GM19023 (cell line): ENCODE data around the gene WNT10A.

ENCODE experiments used
- ATAC-seq: cut with Tn5 transposase; IDR thresholded peaks from one replicate; pipeline ENCODE4 v1.9.1; 2021; ENCODE audit warnings: mild to moderate bottlenecking, moderate library complexity; ENCODE audit not compliant: unreplicated experiment

The WNT10A gene

DNA sequence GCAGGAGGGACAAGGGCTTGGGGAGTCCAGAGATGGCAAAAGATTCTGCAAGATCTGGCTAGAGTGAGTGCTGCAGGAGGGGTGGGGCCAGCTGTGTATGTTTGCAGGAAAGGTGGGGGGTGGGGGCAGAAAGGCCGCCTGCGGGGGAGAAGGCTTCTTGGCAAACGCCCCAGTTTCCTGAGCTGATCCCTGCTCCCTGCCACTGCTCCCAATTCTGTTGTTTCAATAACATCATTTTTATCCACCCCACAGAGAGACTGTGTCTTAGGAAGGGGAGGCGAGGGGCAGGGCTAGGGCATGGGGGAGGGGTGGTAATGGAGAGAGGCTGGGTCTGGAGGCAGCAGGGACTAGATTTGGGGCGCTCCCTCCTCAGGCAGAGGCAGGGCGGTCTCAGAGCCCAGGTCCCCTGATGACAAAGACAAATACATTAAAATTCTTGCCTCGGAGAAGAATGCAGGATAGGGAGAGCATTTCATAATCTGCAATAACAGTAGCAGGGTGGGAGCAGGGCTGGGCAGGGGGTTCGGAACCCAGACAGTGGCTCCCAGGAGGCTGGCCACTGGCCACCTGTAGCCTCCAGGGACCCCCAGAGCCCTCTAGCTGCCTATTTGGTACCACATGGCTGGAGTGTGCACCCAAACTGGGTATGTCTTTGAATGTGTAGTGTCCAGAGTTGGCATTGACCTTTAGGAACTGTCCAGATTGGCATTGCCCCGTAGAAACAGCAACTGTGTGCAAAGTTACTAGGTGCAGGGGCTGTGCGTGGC, 23.1 kb upstream of the WNT10A start:
- ATAC-seq: no peak

DNA sequence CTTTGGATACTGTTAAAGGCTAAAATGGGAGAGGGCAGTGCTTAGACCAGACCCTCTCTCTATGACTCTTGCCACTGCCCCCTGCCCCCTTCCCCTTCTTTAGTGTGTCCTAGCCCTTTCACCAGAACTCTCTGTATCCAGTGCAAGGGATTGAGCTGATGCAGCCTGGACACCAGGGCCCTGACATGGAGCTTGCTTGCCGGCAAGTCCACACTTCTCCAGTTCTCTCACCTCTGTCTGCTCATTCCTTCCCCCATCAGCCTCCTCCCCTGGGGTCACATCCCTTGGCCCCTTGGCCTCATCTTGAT, 22.6 kb upstream of the WNT10A start:
- ATAC-seq: no peak

DNA sequence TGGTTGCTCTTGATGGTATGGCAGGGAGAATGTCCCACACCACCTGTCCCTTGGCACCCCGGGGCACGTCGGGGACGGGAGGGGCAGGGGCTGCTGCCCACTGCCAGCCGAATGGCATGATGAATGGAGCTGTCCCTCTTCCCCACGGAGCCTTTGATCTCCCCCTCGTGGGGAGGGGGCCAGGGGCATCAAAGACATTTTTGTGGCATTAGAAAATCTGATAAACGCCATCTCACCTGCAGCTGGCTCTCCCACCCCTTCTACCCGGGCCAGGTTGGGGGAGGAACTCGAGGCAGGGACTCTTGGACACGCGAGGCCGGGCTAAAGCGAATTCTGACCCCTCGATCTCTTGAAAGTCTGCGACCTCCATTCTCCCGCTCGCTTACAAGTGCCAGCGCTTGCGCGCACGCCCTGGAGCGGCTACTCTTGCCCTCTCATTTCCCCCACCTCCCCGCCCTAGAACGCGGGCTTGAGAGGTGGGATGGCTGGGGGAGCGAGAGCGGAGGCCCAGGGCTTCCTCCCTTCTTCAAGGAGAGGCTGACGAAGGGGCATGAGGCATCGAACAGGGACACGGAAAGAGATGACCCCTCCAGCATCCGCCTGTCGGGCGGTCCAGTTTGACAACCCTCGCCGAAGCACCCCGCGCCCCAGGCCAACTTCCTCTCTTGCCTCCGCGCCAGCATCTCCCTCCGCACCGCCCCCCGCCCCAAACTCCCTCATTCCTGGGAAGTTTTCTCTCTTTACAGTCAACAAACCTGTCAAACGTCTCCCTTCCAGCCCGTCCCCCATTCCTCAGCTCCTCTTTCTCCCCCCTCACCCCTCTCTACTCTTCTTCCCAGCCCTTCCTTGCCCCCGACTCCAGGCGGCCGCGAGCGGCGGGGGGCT, 21.7 kb upstream of the WNT10A start:
- ATAC-seq: no peak

DNA sequence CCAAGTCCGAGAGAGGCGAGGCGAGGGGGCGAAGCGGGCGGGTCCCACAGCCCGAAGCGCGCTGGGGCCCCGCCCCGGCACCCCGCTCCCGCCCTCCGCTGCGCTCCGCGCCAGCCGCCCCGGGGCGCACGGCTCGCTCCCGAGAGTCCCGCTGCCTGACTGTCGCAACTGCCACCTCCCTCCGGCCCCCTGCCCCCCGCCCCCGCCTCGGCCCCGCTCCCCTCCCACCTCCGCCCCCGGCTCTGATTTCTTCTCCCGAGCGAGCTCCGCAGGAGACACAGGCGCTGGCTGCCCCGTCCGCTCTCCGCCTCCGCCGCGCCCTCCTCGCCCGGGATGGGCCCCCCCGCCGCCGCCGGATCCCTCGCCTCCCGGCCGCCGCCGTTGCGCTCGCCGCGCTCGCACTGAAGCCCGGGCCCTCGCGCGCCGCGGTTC, 21.1 kb upstream of the WNT10A start, which contains the start of gene WNT6:
WNT6 (plus strand) TSS at position 250 of the 432 bp plus-strand sequence. CDS start 233 bp downstream, outside the sequence.
- ATAC-seq: no peak

DNA sequence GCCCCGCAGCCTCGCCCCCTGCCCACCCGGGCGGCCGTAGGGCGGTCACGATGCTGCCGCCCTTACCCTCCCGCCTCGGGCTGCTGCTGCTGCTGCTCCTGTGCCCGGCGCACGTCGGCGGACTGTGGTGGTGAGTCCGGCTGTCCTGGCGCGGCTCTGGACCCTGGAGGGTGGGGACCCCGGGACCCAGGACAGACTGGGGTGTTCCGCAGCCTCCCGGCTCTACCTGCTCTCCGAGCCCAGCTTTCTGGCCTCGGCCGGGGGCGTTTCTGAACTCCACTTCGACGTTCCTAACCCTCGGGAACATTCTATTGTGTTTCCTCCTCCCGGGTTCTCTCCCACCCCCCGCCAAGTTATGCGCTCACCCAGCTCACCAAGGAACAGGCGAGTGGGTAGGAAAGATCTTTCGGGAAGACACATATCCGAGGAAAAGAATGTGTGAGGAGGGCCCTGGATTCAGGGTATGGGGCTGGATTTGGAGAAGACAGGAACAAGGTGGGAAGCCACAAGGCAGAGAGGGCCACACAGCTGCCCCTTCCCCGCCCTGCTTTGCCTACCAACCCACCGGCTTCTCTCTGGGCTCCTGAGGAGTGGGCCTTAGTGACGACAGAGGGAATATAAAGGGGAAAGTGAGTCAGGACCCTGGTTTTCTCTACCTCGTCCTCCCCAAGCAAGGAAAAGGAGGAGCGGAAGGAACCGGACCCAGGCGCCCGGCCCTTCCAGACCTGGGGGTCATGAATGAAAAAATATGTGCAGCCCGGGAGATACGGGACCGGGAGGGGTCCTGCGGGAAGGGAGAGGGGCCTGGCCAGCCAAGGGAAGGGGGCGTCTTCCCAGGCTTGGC, 20.4 kb upstream of the WNT10A start:
- no peak for ATAC-seq

DNA sequence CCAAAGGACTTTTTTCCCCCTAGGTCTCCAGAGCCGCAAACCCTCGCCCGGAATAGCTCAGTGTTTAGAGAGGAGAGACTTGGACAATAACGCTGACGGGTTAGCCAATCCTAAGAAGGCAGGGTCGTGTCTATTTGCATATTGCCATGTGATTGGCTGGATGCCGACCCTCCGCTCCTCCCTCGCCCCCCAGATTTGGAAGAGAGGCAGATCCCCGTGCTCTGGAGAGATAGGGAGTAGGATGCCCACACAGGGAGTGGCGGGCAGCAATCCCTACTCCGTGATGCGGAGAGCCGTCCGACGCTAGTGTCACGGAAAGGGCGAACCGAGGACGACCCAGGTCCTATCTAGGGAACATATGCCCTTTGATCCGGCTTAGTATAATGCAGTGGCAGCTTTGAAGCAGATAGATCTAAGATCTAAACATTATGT, 19.7 kb upstream of the WNT10A start:
- ATAC-seq: no peak

DNA sequence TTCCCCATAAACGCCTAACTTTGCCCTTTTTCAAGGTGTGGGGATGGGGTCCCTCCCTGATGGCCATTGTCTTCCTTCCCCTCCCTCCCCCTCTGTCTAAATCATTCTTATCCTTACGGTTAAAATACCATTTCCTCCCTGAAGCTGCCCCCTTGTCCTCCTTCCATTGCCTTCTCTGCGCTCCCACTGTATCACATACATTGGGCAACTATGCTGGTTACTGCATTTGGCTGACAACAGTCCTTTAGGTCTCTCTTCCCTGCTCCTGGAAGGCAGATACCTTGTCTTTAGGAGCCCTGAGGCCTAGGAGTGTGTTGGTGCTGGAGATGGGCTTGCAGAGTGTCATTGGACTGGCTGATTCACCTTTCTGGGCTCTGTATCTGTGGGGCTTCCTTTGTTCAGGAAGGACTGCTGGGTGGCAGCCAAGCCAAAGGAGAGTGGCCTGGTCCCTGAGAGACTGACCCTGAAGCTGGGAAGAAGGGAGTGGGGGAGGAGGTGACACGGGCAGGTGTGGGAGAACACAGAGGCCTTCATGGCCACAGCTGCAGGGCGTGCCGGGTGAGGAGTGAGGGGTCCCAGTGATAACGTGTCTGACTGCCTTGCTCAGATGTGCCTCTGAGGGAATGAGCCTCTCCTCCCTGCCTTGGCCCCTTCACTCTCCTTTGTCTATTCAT, 18.9 kb upstream of the WNT10A start:
- no peak for ATAC-seq

DNA sequence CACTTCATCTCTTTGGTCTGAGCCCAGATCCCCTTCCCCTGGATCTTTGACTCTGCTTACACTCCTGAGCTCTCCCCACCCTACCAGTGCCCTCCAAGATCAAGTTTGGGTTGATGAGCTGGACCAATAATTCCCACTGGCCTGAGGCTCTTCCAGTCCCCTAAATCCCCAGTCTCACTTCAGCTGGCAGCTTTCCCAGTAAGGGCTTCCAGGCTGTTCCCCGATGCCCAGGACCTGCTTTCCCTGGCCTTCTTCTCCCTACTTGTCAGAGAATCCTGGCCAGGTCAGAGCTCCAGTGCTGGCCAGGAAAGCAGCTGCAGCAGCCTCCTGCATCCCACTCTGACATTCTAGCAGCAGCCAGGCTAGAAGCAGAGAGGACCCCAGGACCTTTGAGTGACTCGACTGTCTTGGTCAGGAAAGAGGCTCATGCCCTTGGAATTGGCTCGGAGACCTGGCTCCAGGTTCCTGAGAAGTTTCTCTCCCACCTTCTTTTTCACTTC, 17.6 kb upstream of the WNT10A start:
- ATAC-seq: no peak

DNA sequence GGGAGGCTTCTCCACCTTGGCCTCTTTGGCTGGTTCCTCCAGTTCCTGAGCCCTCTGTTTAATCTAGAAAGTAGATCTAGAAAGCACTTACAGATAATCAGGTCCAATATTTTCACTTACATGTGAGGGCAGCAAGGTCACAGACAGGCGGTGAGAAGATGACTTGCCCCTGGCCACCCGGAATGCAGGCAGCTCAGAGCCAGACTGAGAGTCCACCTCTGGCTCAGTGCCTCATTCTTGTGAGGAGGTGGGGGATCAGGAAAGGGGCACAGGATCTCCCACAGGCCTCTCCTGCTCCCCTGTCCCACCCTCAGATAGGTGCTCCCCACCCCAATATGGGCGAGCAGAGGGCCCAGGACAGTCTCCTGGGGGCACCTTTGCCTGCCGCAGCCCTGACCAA, 15.3 kb upstream of the WNT10A start:
- no peak for ATAC-seq

DNA sequence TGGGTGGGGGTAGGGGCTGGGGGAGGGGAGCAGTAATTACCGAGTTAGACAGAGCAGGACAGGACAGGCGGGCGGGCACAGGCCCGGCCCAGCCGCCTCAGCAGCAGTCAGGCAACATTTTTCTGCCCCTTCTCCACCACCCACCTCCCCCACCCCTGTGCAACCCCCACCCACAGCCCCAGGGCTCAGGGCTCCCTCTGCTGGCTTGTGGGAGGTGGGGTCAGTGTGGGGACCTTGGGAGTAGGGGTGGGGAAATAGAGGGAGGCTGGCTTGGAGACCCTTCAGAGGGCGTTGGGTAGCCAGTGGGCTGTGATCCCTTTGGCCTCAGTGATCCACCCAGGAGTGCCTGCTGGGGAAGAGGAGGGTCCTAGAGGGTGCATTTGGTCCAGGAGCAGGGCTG, 14.7 kb upstream of the WNT10A start:
- ATAC-seq: no peak

DNA sequence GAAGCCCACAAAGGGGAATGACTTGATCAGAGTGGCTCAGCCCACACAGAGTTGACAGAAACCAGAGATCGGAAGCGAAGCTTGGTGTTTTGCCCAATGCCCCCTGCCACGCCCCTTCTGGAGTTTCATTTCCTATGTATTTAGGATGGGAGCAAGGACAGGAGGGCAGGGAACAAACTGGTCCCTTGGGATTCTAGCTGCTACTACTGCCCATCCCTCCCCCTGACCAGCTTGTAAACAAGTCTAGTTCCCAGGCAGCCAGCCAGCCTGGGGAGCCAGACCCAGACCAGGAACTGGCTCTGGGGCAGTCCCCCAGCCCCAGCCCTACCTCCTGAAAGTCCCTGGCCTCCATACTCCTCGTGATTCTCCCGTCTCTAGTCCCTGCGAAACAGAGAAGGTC, 12.8 kb upstream of the WNT10A start:
- no peak for ATAC-seq

DNA sequence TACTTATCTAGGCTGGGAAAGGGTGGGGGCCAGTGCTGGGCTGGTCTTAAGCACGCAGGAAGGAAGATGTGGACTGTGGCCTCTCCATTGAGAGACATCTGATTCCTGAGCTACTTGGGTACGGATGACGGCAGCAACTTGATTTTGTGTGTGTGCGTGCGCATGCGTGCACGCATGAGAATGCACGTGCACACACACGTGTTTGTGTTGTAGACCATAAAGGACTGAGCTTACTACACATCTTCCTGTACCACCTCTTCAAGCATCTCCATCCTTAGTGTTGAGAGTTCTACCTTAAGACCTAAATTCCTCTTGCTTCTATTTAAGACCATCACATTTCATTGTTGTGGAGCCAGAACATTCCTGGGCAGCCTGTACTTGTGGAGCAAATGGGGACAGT, 11.6 kb upstream of the WNT10A start:
- no peak for ATAC-seq

DNA sequence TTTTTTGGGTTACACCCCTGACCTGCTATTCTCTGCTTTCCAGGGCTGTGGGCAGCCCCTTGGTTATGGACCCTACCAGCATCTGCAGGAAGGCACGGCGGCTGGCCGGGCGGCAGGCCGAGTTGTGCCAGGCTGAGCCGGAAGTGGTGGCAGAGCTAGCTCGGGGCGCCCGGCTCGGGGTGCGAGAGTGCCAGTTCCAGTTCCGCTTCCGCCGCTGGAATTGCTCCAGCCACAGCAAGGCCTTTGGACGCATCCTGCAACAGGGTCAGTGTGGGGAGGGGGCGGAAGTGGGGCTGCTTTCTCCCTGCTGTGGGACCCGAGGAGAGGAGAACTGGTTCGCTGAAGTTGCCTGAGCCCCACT, 9.7 kb upstream of the WNT10A start:
- no peak for ATAC-seq

DNA sequence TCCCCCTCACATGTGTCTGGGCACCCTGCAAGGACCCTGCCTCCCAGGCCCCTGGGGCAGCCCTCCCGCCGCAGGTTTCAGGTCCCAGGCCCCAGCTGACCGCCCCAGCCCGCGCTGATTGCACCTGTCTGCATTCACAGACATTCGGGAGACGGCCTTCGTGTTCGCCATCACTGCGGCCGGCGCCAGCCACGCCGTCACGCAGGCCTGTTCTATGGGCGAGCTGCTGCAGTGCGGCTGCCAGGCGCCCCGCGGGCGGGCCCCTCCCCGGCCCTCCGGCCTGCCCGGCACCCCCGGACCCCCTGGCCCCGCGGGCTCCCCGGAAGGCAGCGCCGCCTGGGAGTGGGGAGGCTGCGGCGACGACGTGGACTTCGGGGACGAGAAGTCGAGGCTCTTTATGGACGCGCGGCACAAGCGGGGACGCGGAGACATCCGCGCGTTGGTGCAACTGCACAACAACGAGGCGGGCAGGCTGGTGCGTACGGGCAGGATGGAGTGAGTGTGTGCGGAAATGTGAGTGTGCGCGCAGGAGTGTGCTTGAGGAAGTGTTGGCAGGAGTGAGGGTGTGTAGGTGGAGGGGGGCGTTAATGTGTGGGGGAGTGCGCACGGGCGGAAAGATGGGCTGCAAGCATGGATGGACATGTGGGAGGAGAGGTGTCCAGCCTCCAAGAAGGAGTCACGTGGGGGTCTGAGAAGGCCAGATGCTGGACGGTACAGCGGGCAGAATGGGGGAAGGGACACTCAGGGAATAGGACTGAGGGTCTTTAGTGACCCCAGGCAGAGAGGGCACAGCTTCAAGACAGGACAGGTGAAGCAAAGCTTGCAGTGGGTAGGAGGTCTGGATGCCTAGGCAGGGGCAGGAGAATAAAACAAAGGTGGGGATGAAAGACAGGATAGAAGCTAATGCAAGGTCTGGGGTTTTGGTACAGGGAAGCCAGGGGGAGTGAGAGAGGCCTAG, 9.0 kb upstream of the WNT10A start:
- ATAC-seq: no peak

DNA sequence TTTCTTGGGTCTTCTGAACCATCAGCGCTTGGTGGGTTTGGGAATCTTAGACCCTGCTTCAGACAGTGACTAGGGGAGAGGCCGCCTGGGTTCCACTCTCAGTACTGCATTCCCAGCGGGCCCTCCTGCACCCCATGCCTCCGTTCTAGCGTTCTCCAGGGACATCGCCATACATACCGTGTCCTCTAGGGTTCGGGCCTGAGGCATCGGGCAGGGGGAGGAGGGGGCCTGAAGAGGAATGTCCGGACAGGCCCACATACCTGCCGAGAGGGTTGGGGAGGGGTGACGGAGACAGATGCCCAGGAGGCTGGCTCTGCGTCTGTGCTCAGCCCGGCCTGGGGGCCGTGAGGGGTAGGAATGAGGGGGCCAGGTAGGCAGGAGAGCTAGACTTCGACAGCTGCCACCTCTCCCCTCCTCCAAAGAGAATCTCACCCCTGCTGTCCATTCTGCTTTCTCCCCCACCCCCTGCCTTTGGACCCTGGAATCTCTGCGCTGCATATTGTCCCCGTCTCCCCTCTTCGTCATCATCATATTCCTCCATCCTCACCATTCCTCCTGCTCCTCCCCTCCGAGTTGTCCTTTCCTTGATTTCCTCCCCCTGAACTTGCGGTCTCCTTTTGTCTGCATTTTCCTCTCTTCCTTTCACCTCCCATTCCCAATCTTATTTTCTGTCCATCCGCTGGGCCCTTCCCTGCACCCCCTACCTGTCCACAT, 7.8 kb upstream of the WNT10A start:
- ATAC-seq: no peak

DNA sequence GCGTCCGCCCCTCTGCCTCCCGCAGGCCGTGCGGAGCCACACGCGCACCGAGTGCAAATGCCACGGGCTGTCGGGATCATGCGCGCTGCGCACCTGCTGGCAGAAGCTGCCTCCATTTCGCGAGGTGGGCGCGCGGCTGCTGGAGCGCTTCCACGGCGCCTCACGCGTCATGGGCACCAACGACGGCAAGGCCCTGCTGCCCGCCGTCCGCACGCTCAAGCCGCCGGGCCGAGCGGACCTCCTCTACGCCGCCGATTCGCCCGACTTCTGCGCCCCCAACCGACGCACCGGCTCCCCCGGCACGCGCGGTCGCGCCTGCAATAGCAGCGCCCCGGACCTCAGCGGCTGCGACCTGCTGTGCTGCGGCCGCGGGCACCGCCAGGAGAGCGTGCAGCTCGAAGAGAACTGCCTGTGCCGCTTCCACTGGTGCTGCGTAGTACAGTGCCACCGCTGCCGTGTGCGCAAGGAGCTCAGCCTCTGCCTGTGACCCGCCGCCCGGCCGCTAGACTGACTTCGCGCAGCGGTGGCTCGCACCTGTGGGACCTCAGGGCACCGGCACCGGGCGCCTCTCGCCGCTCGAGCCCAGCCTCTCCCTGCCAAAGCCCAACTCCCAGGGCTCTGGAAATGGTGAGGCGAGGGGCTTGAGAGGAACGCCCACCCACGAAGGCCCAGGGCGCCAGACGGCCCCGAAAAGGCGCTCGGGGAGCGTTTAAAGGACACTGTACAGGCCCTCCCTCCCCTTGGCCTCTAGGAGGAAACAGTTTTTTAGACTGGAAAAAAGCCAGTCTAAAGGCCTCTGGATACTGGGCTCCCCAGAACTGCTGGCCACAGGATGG, 7.1 kb upstream of the WNT10A start:
- no peak for ATAC-seq

DNA sequence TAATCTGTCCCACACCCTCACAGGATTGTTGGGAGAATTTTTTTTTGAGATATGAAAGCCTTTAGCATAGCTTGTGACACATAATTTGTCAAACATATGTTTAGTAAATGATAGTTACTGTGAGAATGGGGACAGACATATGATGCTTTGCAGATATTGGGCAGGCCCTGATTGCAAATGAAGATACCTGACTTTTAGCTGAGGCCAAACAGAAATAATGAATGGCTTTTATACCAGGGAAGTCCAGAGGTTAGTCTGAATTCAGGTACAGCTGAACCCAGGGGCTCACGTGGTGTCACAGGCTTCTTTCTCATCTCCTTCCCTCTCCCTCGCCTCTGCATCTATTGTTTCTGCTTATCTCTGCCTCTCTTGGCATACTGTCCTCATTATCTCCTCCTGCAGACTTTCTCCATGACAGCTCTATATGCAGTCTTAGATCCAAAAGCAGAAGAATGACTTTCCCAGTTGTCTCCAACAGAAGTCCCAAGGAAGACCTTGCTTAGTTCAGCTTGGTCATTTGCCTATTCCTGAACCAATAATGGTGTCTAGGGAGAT, 4.9 kb upstream of the WNT10A start:
- no peak for ATAC-seq
